Karpas-422 (cell line): ENCODE results near the gene PRSS1. TPM values are rescaled to one million over a fixed set of nuclear protein-coding genes. Genes with fewer than 3 reads are reported as not detected.

Source experiments
- DNase-seq: peaks from one replicate; pipeline ENCODE4 v3.0.0-alpha.2; 2015
- H2AFZ ChIP-seq: fragments of 200-600 bp; sonication (generic); 2 replicates; pipeline ENCODE4 v1.6.1; 2014; ENCODE audit warnings: antibody characterized with exemption, low read length, mixed read lengths
- H3K27ac ChIP-seq: fragments of 200-600 bp; sonication (generic); 2 replicates; pipeline ENCODE4 v1.5.1; 2014; ENCODE audit warnings: mild to moderate bottlenecking, low read length, moderate library complexity
- H3K27me3 ChIP-seq: fragments of 200-600 bp; sonication (generic); 2 replicates; pipeline ENCODE4 v1.6.1; 2014; ENCODE audit warnings: low read length, mixed read lengths
- H3K36me3 ChIP-seq: fragments of 200-600 bp; sonication (generic); 2 replicates; pipeline ENCODE4 v1.6.1; 2014; ENCODE audit warnings: low read length, mixed read lengths; ENCODE audit not compliant: insufficient read depth
- H3K4me1 ChIP-seq: fragments of 200-600 bp; sonication (generic); 2 replicates; pipeline ENCODE4 v1.6.1; 2014; ENCODE audit warnings: mild to moderate bottlenecking, low read length, mixed read lengths
- H3K4me2 ChIP-seq: fragments of 200-600 bp; sonication (generic); 2 replicates; pipeline ENCODE4 v1.6.1; 2014; ENCODE audit warnings: low read length, low read depth, mild to moderate bottlenecking; ENCODE audit not compliant: poor library complexity, severe bottlenecking
- H3K4me3 ChIP-seq: fragments of 200-600 bp; sonication (generic); 2 replicates; pipeline ENCODE4 v1.5.1; 2014; ENCODE audit warnings: mild to moderate bottlenecking, antibody characterized with exemption, low read length, mixed read lengths
- H3K79me2 ChIP-seq: fragments of 200-600 bp; sonication (generic); 2 replicates; pipeline ENCODE4 v1.6.1; 2014; ENCODE audit warnings: mild to moderate bottlenecking, low read length, mixed read lengths
- H3K9ac ChIP-seq: fragments of 200-600 bp; sonication (generic); 2 replicates; pipeline ENCODE4 v1.6.0; 2014; ENCODE audit warnings: low read length
- H3K9me2 ChIP-seq: fragments of 200-600 bp; sonication (generic), shearing (Covaris generic); replicated peaks from 2 replicates; pipeline ENCODE4 v1.6.0; 2014; ENCODE audit warnings: mild to moderate bottlenecking, low read length, moderate library complexity; ENCODE audit not compliant: insufficient read depth
- H3K9me3 ChIP-seq: fragments of 300-700, 200-600 bp; sonication (generic); 2 replicates; pipeline ENCODE4 v1.6.1; 2014; ENCODE audit warnings: low read length, mixed read lengths
- H4K20me1 ChIP-seq: fragments of 200-600 bp; sonication (generic); 2 replicates; pipeline ENCODE4 v1.6.1; 2014; ENCODE audit warnings: mild to moderate bottlenecking, antibody characterized with exemption, low read length, low read depth; ENCODE audit not compliant: insufficient read depth
- total RNA-seq: library from RNA; depleted of rRNA; stranded (reverse); fragments of >200 nt; shearing (Covaris generic); gene quantifications from 2 replicates; pipeline ENCODE4 v1.2.3, GENCODE V29; 2014; ENCODE audit warnings: low replicate concordance

PRSS1 gene
- total RNA-seq, 1 experiment from 2014 or later: not detected

GRCh38 chr7:142777318-142777717 lies 28.0 kb downstream of the PRSS1 start:
- no peaks in the 10 kb centered on the region for H3K36me3 ChIP-seq
- H3K9ac ChIP-seq: no peak overlapping the region
- H3K27ac ChIP-seq: no peak overlapping the region
- H3K79me2 ChIP-seq: no peaks in the 10 kb centered on the region
- H2AFZ ChIP-seq: no peak overlapping the region
- H3K9me3 ChIP-seq: no peaks in the 10 kb centered on the region
- H3K4me1 ChIP-seq: no peaks in the 10 kb centered on the region
- H4K20me1 ChIP-seq: no peaks in the 10 kb centered on the region
- no peaks in the 10 kb centered on the region for H3K9me2 ChIP-seq
- H3K27me3 ChIP-seq: no peaks in the 10 kb centered on the region
- DNase-seq: no peak
- H3K4me3 ChIP-seq: no peak overlapping the region
- H3K4me2 ChIP-seq: no peak overlapping the region

DNA sequence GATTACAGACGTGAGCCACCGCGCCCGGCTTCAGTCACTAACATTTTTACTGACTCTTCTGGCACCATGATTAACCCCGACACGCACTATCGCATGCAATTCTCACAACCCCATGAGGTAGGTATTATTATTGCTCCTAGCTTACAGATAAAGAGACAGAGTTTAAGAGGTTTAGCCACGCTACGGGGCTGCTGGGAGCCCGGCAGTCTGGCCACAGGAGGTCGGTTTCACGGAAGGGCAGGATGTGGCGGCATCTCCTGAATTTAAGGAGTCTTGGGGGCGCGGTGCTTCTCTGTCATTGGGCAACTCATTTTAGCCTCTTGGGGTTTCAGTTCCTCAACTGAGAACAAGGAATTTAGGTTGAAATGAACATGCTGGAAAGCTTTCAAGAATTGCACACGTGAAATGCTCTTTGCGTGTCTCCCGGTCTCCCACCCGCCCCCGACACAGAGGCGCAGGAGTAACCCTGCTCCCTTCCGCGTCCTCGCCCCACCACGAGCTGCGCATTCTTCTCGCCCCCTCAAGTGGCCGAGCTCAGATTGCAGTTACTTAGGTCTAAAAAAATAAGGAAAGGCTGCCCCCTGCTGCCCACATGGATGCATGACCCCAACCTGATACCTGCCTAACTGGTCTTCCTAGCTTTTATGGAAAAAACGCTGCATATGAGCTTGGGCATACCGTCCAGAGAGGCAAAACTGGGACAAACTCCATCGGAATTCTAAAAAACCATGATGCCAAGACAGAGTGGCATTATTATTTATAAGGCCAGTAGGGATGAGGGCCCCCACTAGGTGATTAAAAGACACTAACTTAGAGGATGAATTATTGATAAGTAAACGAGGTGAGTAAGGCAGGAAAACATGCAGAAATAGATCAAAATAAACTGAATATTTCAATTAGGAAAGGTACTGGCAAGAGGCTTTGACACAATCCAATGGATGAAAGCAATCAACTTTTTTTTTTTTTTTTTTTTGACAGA lies 33.9 kb downstream of the PRSS1 start:
- Histone ChIP-seq H3K9me2 (no peaks in the 10 kb centered on the region), H3K36me3 (no peaks in the 10 kb centered on the region), H3K9ac (no peak overlapping the region), H2AFZ (no peak overlapping the region), H3K27me3 (no peaks in the 10 kb centered on the region), H3K27ac (no peak overlapping the region), H3K9me3 (no peaks in the 10 kb centered on the region), H3K4me3 (no peak overlapping the region), H3K4me2 (peak overlapping the region; percentile 27), H4K20me1 (no peaks in the 10 kb centered on the region), H3K79me2 (no peaks in the 10 kb centered on the region), H3K4me1 (peaks cover 4% of the 10 kb centered on the region; the same call in 1 of the 2 replicates)
- DNase-seq: peak; percentile 95

DNA sequence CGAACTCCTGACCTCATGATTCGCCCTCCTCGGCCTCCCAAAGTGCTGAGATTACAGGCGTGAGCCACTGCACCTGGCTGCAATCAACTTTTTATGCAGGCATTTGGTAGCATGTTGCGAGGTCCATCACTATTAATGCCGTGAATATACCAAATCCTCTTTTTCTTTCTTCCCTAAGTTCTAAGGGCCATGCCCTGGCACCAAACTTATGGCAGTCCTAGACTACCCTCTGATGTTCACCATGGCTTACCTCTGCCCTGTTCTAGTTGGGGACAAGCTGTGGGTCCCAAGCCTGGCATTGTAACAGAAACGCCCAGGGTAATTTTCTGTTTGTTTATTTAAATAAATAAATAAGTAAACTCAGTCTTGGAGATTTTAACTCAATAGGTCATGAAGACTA lies 34.8 kb downstream of the PRSS1 start:
- no peak overlapping the region for H3K9ac ChIP-seq
- no peaks in the 10 kb centered on the region for H4K20me1 ChIP-seq
- no peak overlapping the region for H3K27ac ChIP-seq
- H3K27me3 ChIP-seq: no peaks in the 10 kb centered on the region
- no peaks in the 10 kb centered on the region for H3K9me3 ChIP-seq
- H3K79me2 ChIP-seq: no peaks in the 10 kb centered on the region
- no peak overlapping the region for H2AFZ ChIP-seq
- H3K4me2 ChIP-seq: no peak overlapping the region
- H3K9me2 ChIP-seq: no peaks in the 10 kb centered on the region
- H3K36me3 ChIP-seq: no peaks in the 10 kb centered on the region
- DNase-seq: no peak
- H3K4me1 ChIP-seq: peaks cover 4% of the 10 kb centered on the region; the same call in 1 of the 2 replicates
- no peak overlapping the region for H3K4me3 ChIP-seq

GRCh38 chr7:142784716-142785115 lies 35.4 kb downstream of the PRSS1 start:
- no peaks in the 10 kb centered on the region for H3K36me3 ChIP-seq
- no peak for DNase-seq
- H2AFZ ChIP-seq: no peak overlapping the region

DNA sequence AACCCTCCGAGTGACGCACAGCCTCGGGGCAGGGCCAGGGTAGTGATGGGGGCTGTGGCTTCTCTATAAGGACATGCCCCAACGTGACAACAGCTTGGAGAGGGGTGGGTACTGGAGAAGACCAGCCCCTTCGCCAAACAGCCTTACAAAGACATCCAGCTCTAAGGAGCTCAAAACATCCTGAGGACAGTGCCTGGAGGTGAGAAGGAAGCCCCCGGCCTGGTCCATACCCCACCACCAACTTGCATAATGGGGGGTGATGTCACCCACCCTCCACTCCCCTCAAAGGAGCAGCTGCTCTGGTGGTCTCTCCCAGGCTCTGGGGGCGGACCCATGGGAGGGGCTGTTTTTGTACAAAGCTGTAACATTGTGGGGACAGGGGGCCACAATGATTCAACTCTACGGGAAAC lies 36.6 kb downstream of the PRSS1 start:
- DNase-seq: no peak
- peaks cover 4% of the 10 kb centered on the region; the same call in 1 of the 2 replicates for H3K4me1 ChIP-seq
- H3K79me2 ChIP-seq: no peaks in the 10 kb centered on the region
- H3K9me2 ChIP-seq: no peaks in the 10 kb centered on the region
- H3K4me2 ChIP-seq: no peak overlapping the region
- H3K9ac ChIP-seq: no peak overlapping the region
- H3K4me3 ChIP-seq: no peak overlapping the region
- no peaks in the 10 kb centered on the region for H4K20me1 ChIP-seq
- H2AFZ ChIP-seq: no peak overlapping the region
- H3K27ac ChIP-seq: no peak overlapping the region
- H3K27me3 ChIP-seq: no peaks in the 10 kb centered on the region
- no peaks in the 10 kb centered on the region for H3K36me3 ChIP-seq
- no peaks in the 10 kb centered on the region for H3K9me3 ChIP-seq

More at GRCh38 chr7:142784716-142785115, 35.4 kb downstream of the PRSS1 start:
- H3K27ac ChIP-seq: no peak overlapping the region
- H3K9me3 ChIP-seq: no peaks in the 10 kb centered on the region
- H3K27me3 ChIP-seq: no peaks in the 10 kb centered on the region
- H4K20me1 ChIP-seq: no peaks in the 10 kb centered on the region
- H3K4me3 ChIP-seq: no peak overlapping the region
- H3K4me1 ChIP-seq: peaks cover 4% of the 10 kb centered on the region; the same call in 1 of the 2 replicates
- no peak overlapping the region for H3K9ac ChIP-seq
- H3K79me2 ChIP-seq: no peaks in the 10 kb centered on the region
- H3K4me2 ChIP-seq: no peak overlapping the region
- H3K9me2 ChIP-seq: no peaks in the 10 kb centered on the region

- Histone ChIP-seq H3K27ac (no peak overlapping the region), H2AFZ (no peak overlapping the region), H3K79me2 (no peaks in the 10 kb centered on the region), H3K4me3 (no peak overlapping the region), H3K4me1 (peaks cover 4% of the 10 kb centered on the region; the same call in 1 of the 2 replicates), H3K9ac (no peak overlapping the region), H3K36me3 (no peaks in the 10 kb centered on the region), H3K4me2 (no peak overlapping the region), H3K9me2 (no peaks in the 10 kb centered on the region), H3K9me3 (no peaks in the 10 kb centered on the region), H3K27me3 (no peaks in the 10 kb centered on the region), H4K20me1 (no peaks in the 10 kb centered on the region)
- DNase-seq: no peak
Observed at GRCh38 chr7:142787034-142787768, 37.9 kb downstream of the PRSS1 start.

GRCh38 chr7:142787783-142788182 lies 38.5 kb downstream of the PRSS1 start:
- H3K4me2 ChIP-seq: no peak overlapping the region
- no peak overlapping the region for H3K27ac ChIP-seq
- no peak for DNase-seq
- H4K20me1 ChIP-seq: no peaks in the 10 kb centered on the region
- no peaks in the 10 kb centered on the region for H3K79me2 ChIP-seq
- no peaks in the 10 kb centered on the region for H3K9me3 ChIP-seq
- H3K27me3 ChIP-seq: no peaks in the 10 kb centered on the region
- H2AFZ ChIP-seq: no peak overlapping the region
- no peaks in the 10 kb centered on the region for H3K36me3 ChIP-seq
- peaks cover 4% of the 10 kb centered on the region; the same call in 1 of the 2 replicates for H3K4me1 ChIP-seq
- H3K9ac ChIP-seq: no peak overlapping the region
- no peak overlapping the region for H3K4me3 ChIP-seq
- H3K9me2 ChIP-seq: no peaks in the 10 kb centered on the region
